ENCODE results near the gene C5orf58. TPM values are rescaled to one million over a fixed set of nuclear protein-coding genes. Genes with fewer than 3 reads are reported as not detected.
A peak's percentile ranks its signal among the peaks of the same experiment; 100 is the strongest.

Gene C5orf58
- total and polyA plus RNA-seq, 9 of the 15 experiments (the other 6 are each of a cell fraction or from before 2014, with no cell fraction given), result 1.5 to 7.6 (median 5.3) TPM

DNA sequence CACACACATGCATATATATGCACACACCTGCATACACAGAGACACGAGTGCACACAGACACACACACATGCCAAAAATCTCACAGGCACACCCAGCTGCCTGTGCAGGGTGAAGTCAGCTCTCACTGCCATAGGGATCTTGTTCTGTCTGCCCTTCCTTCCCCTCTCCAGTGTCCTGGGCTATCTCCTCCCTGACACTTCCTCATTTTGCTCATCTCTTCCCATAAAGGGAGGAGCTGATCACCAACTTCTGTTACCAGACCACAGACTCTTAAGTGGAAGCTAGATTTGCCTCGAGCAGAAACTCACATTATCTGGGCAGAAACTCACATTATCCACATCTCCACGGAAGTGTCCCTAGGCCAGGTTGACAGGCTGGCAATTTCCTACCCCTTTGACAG, 36.1 kb downstream of the C5orf58 start (continued):
- no peak for TF ChIP-seq DEAF1 (CRISPR knock-in tag; IDR thresholded peaks at IDR 0.05)
- no peak for TF ChIP-seq FOXJ3 (CRISPR knock-in tag; IDR thresholded peaks at IDR 0.05)
- TF ChIP-seq, protein P1, sequence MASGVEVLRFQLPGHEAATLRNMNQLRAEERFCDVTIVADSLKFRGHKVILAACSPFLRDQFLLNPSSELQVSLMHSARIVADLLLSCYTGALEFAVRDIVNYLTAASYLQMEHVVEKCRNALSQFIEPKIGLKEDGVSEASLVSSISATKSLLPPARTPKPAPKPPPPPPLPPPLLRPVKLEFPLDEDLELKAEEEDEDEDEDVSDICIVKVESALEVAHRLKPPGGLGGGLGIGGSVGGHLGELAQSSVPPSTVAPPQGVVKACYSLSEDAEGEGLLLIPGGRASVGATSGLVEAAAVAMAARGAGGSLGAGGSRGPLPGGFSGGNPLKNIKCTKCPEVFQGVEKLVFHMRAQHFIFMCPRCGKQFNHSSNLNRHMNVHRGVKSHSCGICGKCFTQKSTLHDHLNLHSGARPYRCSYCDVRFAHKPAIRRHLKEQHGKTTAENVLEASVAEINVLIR (CRISPR knock-in tag; IDR thresholded peaks at IDR 0.05), result no peak
- TF ChIP-seq C11orf30 (IDR thresholded peaks at IDR 0.05; ENCODE audit: low read depth), result no peak
- no peak for TF ChIP-seq EP400 (IDR thresholded peaks at IDR 0.05)
- no peak for TF ChIP-seq EHMT2 (IDR thresholded peaks at IDR 0.05)
- no peak for TF ChIP-seq ZNF695 (CRISPR knock-in tag; IDR thresholded peaks at IDR 0.05)
- TF ChIP-seq SP1 (CRISPR knock-in tag; IDR thresholded peaks at IDR 0.05), result no peak
- TF ChIP-seq ZKSCAN3 (CRISPR knock-in tag; IDR thresholded peaks at IDR 0.05), result peak; percentile 42; the same call in 1 of the 2 replicates
- no peak for TF ChIP-seq CHCHD3 (CRISPR knock-in tag; IDR thresholded peaks at IDR 0.05)
- TF ChIP-seq, protein P2, sequence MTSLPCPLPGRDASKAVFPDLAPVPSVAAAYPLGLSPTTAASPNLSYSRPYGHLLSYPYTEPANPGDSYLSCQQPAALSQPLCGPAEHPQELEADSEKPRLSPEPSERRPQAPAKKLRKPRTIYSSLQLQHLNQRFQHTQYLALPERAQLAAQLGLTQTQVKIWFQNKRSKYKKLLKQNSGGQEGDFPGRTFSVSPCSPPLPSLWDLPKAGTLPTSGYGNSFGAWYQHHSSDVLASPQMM (CRISPR knock-in tag; IDR thresholded peaks at IDR 0.05), result no peak
- TF ChIP-seq ESRRA (IDR thresholded peaks at IDR 0.05; ENCODE audit: borderline replicate concordance, low read depth), result peak; percentile 28; the same call in 1 of the 2 replicates
- TF ChIP-seq, protein P3, sequence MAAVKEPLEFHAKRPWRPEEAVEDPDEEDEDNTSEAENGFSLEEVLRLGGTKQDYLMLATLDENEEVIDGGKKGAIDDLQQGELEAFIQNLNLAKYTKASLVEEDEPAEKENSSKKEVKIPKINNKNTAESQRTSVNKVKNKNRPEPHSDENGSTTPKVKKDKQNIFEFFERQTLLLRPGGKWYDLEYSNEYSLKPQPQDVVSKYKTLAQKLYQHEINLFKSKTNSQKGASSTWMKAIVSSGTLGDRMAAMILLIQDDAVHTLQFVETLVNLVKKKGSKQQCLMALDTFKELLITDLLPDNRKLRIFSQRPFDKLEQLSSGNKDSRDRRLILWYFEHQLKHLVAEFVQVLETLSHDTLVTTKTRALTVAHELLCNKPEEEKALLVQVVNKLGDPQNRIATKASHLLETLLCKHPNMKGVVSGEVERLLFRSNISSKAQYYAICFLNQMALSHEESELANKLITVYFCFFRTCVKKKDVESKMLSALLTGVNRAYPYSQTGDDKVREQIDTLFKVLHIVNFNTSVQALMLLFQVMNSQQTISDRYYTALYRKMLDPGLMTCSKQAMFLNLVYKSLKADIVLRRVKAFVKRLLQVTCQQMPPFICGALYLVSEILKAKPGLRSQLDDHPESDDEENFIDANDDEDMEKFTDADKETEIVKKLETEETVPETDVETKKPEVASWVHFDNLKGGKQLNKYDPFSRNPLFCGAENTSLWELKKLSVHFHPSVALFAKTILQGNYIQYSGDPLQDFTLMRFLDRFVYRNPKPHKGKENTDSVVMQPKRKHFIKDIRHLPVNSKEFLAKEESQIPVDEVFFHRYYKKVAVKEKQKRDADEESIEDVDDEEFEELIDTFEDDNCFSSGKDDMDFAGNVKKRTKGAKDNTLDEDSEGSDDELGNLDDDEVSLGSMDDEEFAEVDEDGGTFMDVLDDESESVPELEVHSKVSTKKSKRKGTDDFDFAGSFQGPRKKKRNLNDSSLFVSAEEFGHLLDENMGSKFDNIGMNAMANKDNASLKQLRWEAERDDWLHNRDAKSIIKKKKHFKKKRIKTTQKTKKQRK (IDR thresholded peaks at IDR 0.05; ENCODE audit: borderline replicate concordance, low read depth, low read length), result no peak
- no peak for TF ChIP-seq TAL1 (IDR thresholded peaks at IDR 0.05)
- TF ChIP-seq IRF9 (tag; IDR thresholded peaks at IDR 0.05), result no peak
- TF ChIP-seq RCOR1 (IDR thresholded peaks at IDR 0.05; ENCODE audit: borderline replicate concordance in 1 of 2, low read depth in 2 of 2, low read length in 2 of 2), result 0 out of 4 replicates have a peak, but pooled peaks of 1 of the 2 experiments have one; percentile 38
- TF ChIP-seq JUND (IDR thresholded peaks at IDR 0.05; ENCODE audit: borderline replicate concordance, low read depth, low read length), result 0 out of 2 replicates have a peak, but pooled peaks have one; percentile 30
- TF ChIP-seq JUND (tag; IDR thresholded peaks at IDR 0.05; ENCODE audit: borderline replicate concordance, low read depth, low read length), result no peak; the same call in 2 of the 3 replicates
- TF ChIP-seq MBD2 (IDR thresholded peaks at IDR 0.05; ENCODE audit: borderline replicate concordance, low read depth), result no peak
- no peak for TF ChIP-seq ZEB2 (IDR thresholded peaks at IDR 0.05)
- no peak for TF ChIP-seq ZNF584 (CRISPR knock-in tag; IDR thresholded peaks at IDR 0.05; ENCODE audit: low read depth)
